Measurements from ENCODE around the gene KRTAP10-2. TPM values are rescaled to one million over a fixed set of nuclear protein-coding genes. Genes with fewer than 3 reads are reported as not detected.

KRTAP10-2 gene
- polyA plus RNA-seq, 1 donor (not counting 4 experiments of a cell fraction or from before 2014, with no cell fraction given): not detected

- Histone ChIP-seq H3K36me3 (ENCODE audit: control insufficient read depth in 2 of 2, extremely low read depth in 1 of 2, insufficient read depth in 2 of 2, low read length in 2 of 2) (no peaks in the 10 kb centered on the region), H2AFZ (ENCODE audit: control insufficient read depth, low read length) (no peak overlapping the region), H3K27me3 (ENCODE audit: control insufficient read depth, extremely low read depth, insufficient read depth, low read length) (no peaks in the 10 kb centered on the region), H3K4me1 (ENCODE audit: control insufficient read depth, extremely low read depth, insufficient read depth, low read length) (no peaks in the 10 kb centered on the region), H3K4me2 (ENCODE audit: control insufficient read depth, extremely low read depth, insufficient read depth, low read depth, low read length) (no peak overlapping the region), H3K9me1 (ENCODE audit: control insufficient read depth, extremely low read depth, insufficient read depth, low read length) (no peaks in the 10 kb centered on the region), H3K4me3 (ENCODE audit: control insufficient read depth in 2 of 3, extremely low read depth in 1 of 3, insufficient read depth in 2 of 3, low read depth in 1 of 3, low read length in 3 of 3) (no peak overlapping the region), H3K9me3 (ENCODE audit: control insufficient read depth, low read depth, low read length) (peaks cover 3% of the 10 kb centered on the region), H3K79me2 (ENCODE audit: control insufficient read depth, insufficient read depth, low read length) (no peaks in the 10 kb centered on the region), H3K9ac (ENCODE audit: control insufficient read depth, extremely low read depth, insufficient read depth, low read length) (no peak overlapping the region), H3K27ac (ENCODE audit: control insufficient read depth, insufficient read depth, low read length) (no peak overlapping the region), H4K20me1 (ENCODE audit: control insufficient read depth, extremely low read depth, insufficient read depth, low read length) (no peaks in the 10 kb centered on the region)
- dilution Hi-C loops (cut with MboI; ENCODE audit: extremely low pct_ligation_motif_present, low sequenced_read_pairs): no loop called here
- no peak for FAIRE-seq
- no peak for DNase-seq (ENCODE audit: low read depth, low spot score)
- TF ChIP-seq CTCF (optimal IDR thresholded peaks at IDR 0.05 in 1 of 3, IDR thresholded peaks at IDR 0.05 in 1 of 3, conservative IDR thresholded peaks at IDR 0.05 in 1 of 3; ENCODE audit: extremely low read depth in 1 of 3, insufficient read depth in 2 of 3, low read length in 3 of 3) (no peak), EZH2 (IDR thresholded peaks at IDR 0.05; ENCODE audit: low read length) (no peak)
These were observed 15.3 kb downstream of the KRTAP10-2 start for GRCh38 chr21:44535963-44536362.

- Histone ChIP-seq H3K9ac (ENCODE audit: control insufficient read depth, extremely low read depth, insufficient read depth, low read length) (no peak overlapping the region), H3K4me3 (ENCODE audit: control insufficient read depth in 2 of 3, extremely low read depth in 1 of 3, insufficient read depth in 2 of 3, low read depth in 1 of 3, low read length in 3 of 3) (no peak overlapping the region), H3K9me1 (ENCODE audit: control insufficient read depth, extremely low read depth, insufficient read depth, low read length) (no peaks in the 10 kb centered on the region), H3K4me2 (ENCODE audit: control insufficient read depth, extremely low read depth, insufficient read depth, low read depth, low read length) (no peak overlapping the region), H3K9me3 (ENCODE audit: control insufficient read depth, low read depth, low read length) (peaks cover 4% of the 10 kb centered on the region), H4K20me1 (ENCODE audit: control insufficient read depth, extremely low read depth, insufficient read depth, low read length) (no peaks in the 10 kb centered on the region), H2AFZ (ENCODE audit: control insufficient read depth, low read length) (no peak overlapping the region), H3K27ac (ENCODE audit: control insufficient read depth, insufficient read depth, low read length) (no peak overlapping the region), H3K4me1 (ENCODE audit: control insufficient read depth, extremely low read depth, insufficient read depth, low read length) (no peaks in the 10 kb centered on the region), H3K36me3 (ENCODE audit: control insufficient read depth in 2 of 2, extremely low read depth in 1 of 2, insufficient read depth in 2 of 2, low read length in 2 of 2) (no peaks in the 10 kb centered on the region), H3K79me2 (ENCODE audit: control insufficient read depth, insufficient read depth, low read length) (no peaks in the 10 kb centered on the region), H3K27me3 (ENCODE audit: control insufficient read depth, extremely low read depth, insufficient read depth, low read length) (no peaks in the 10 kb centered on the region)
- DNase-seq (ENCODE audit: low read depth, low spot score): no peak
- dilution Hi-C loops (cut with MboI; ENCODE audit: extremely low pct_ligation_motif_present, low sequenced_read_pairs): no loop called here
- TF ChIP-seq CTCF (optimal IDR thresholded peaks at IDR 0.05 in 1 of 3, IDR thresholded peaks at IDR 0.05 in 1 of 3, conservative IDR thresholded peaks at IDR 0.05 in 1 of 3; ENCODE audit: extremely low read depth in 1 of 3, insufficient read depth in 2 of 3, low read length in 3 of 3) (no peak), EZH2 (IDR thresholded peaks at IDR 0.05; ENCODE audit: low read length) (no peak)
- FAIRE-seq: no peak
These were observed 16.6 kb downstream of the KRTAP10-2 start for GRCh38 chr21:44534688-44535087.
